Glutamatergic neuron (in vitro differentiated cells): ENCODE measurements around the gene GXYLT1. TPM values are rescaled to one million over a fixed set of nuclear protein-coding genes. Genes with fewer than 3 reads are reported as not detected.
"Not testable (repeated sequence)": the region's sequence is repeated elsewhere in the genome, so short reads cannot be mapped to it uniquely, and the experiment has no call there.

Source experiments
- DNase-seq: peaks from one replicate; pipeline ENCODE4 v3.0.0; 2022
- H3K27ac Mint-ChIP-seq: one replicate; pipeline ENCODE4 v1.8.0; 2020; ENCODE audit warnings: mild to moderate bottlenecking, mixed read lengths, inconsistent platforms; ENCODE audit not compliant: unreplicated experiment
- H3K27me3 Mint-ChIP-seq: one replicate; pipeline ENCODE4 v1.8.0; 2020; ENCODE audit warnings: mild to moderate bottlenecking, moderate library complexity, mixed read lengths, inconsistent platforms; ENCODE audit not compliant: unreplicated experiment
- H3K36me3 Mint-ChIP-seq: one replicate; pipeline ENCODE4 v1.8.0; 2020; ENCODE audit warnings: mild to moderate bottlenecking, mixed read lengths, inconsistent platforms; ENCODE audit not compliant: unreplicated experiment
- H3K4me1 Mint-ChIP-seq: one replicate; pipeline ENCODE4 v1.8.0; 2020; ENCODE audit warnings: mild to moderate bottlenecking, low read depth, mixed read lengths, inconsistent platforms; ENCODE audit not compliant: unreplicated experiment
- H3K4me3 Mint-ChIP-seq: one replicate; pipeline ENCODE4 v1.8.0; 2020; ENCODE audit warnings: mild to moderate bottlenecking, mixed read lengths, inconsistent platforms; ENCODE audit not compliant: unreplicated experiment
- H3K9me3 Mint-ChIP-seq: one replicate; pipeline ENCODE4 v1.8.0; 2020; ENCODE audit warnings: mild to moderate bottlenecking, moderate library complexity, mixed read lengths, inconsistent platforms; ENCODE audit not compliant: unreplicated experiment
- CTCF ChIP-seq: fragments of 200-600 bp; sonication (generic); IDR thresholded peaks from one replicate; pipeline ENCODE4 v1.5.0; 2021; ENCODE audit not compliant: partially characterized antibody, unreplicated experiment
- long read RNA-seq: library from polyadenylated mRNA; unstranded; transcript quantifications from one replicate; pipeline ENCODE4 v2.0.0, GENCODE V29; 2020; ENCODE audit not compliant: unreplicated experiment
- total RNA-seq: library from RNA; stranded (reverse); fragmentation: NEBNext Ultra II Directional; extraction: Animal tissue kit (Norgen Biotek cat#: 25700); gene quantifications from one replicate; pipeline ENCODE4 v1.2.1, GENCODE V29; 2021; ENCODE audit not compliant: unreplicated experiment

The GXYLT1 gene
- total RNA-seq = 3.4 TPM
- long read RNA-seq, partial matches to known transcripts = 0 of 1 reads
- long read RNA-seq, other reads (novel, unspliced or antisense) = 0 of 1 reads

- Mint-ChIP-seq H3K27me3 (peaks cover 7% of the 10 kb centered on the region), H3K4me3 (peak within 1 kb of the TSS; percentile 95), H3K36me3 (no peaks in the 10 kb centered on the region), H3K9me3 (peaks cover 6% of the 10 kb centered on the region), H3K27ac (peak within 1 kb of the TSS; percentile 40), H3K4me1 (peaks cover 17% of the 10 kb centered on the region)
- peak; percentile 92 for DNase-seq
- no peak for TF ChIP-seq CTCF
These were observed at the start of gene GXYLT1 for GRCh38 chr12:42144408-42145196. GXYLT1 (minus strand) TSS chr12:42144874; CDS start chr12:42144646, 228 bp downstream.

GRCh38 chr12:42192686-42193085, 48.0 kb upstream of the GXYLT1 start:
- no peak for DNase-seq

GRCh38 chr12:42192258-42192657, 47.6 kb upstream of the GXYLT1 start:
- no peak for TF ChIP-seq CTCF
- Mint-ChIP-seq H3K4me3 (no peak overlapping the region), H3K36me3 (no peaks in the 10 kb centered on the region), H3K9me3 (no peaks in the 10 kb centered on the region), H3K27ac (no peak overlapping the region), H3K27me3 (no peaks in the 10 kb centered on the region), H3K4me1 (peaks cover 2% of the 10 kb centered on the region)
- DNase-seq = no peak

More at GRCh38 chr12:42192686-42193085, 48.0 kb upstream of the GXYLT1 start:
- H3K4me3 Mint-ChIP-seq = no peak overlapping the region
- no peaks in the 10 kb centered on the region for H3K27me3 Mint-ChIP-seq
- TF ChIP-seq CTCF = no peak
- peaks cover 2% of the 10 kb centered on the region for H3K4me1 Mint-ChIP-seq
- no peaks in the 10 kb centered on the region for H3K36me3 Mint-ChIP-seq
- no peaks in the 10 kb centered on the region for H3K9me3 Mint-ChIP-seq
- H3K27ac Mint-ChIP-seq = no peak overlapping the region

GRCh38 chr12:42190376-42190775, 45.7 kb upstream of the GXYLT1 start:
- no peak overlapping the region for H3K27ac Mint-ChIP-seq
- H3K4me1 Mint-ChIP-seq = peaks cover 2% of the 10 kb centered on the region
- no peaks in the 10 kb centered on the region for H3K36me3 Mint-ChIP-seq

GRCh38 chr12:42188275-42188674, 43.6 kb upstream of the GXYLT1 start:
- not testable (repeated sequence) for H3K4me1 Mint-ChIP-seq, H3K36me3 Mint-ChIP-seq, H3K4me3 Mint-ChIP-seq, H3K27ac Mint-ChIP-seq, H3K9me3 Mint-ChIP-seq, DNase-seq, H3K27me3 Mint-ChIP-seq

More at GRCh38 chr12:42190376-42190775, 45.7 kb upstream of the GXYLT1 start:
- Mint-ChIP-seq H3K4me3 (no peak overlapping the region), H3K27me3 (no peaks in the 10 kb centered on the region), H3K9me3 (no peaks in the 10 kb centered on the region)
- no peak for TF ChIP-seq CTCF
- no peak for DNase-seq
